HG03354 (cell line): ENCODE measurements around the gene GSTA4.
"Not testable (repeated sequence)": the region's sequence is repeated elsewhere in the genome, so short reads cannot be mapped to it uniquely, and the experiment has no call there.

Experiments used
- ATAC-seq: cut with Tn5 transposase; IDR thresholded peaks from one replicate; pipeline ENCODE4 v1.9.1; 2021; ENCODE audit warnings: mild to moderate bottlenecking; ENCODE audit not compliant: unreplicated experiment, poor library complexity, severe bottlenecking

GSTA4 gene

DNA sequence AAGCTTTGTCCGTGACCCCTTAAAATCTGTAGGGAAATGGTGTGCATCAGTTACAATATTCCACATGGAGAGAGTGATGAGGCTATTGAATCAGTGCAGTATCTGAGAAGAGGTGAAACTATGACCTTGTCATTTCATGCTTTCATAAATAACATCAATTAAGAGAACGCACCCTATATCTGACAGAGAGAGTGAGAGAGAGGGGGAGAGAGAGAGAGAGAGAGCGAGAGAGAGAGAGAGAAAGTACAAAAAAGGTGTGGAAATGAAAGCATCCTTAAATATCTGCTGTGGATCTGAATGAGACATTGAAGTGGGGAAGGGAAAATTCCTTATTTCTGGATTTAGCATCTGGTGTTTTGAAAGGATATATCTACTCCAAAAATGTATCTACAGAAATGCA lies 12.4 kb downstream of the GSTA4 start:
- no peak for ATAC-seq

DNA sequence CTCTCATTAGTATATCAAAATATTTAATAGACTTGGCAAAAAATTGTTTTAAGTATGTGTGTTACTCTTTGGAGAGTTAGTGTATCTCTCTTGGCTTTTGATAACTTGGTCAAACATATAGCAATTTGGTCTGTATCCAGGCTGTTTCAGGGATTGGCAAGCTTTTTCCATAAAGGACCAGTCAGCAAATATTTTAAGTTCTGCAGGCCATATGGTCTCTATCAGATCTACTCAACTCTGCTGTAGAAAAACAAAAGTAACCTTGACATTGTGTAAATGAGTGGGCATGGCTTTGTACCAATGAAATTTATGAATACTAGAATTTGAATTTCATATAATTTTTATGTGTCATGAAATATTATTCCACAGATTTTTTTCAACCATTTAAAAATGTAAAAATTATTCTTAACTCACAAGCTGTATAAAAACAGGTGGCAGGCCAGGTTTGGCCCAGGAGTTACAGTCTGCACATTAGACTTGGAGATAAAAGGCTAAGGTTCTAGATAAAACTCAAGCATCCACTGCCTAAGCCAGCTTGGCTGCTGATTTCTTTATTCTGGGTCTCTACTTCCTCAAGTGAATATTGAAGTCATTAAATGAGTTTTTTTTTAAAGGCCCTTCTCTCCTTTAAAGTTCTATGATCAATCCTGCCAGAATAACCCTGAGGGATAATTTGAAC lies 13.7 kb downstream of the GSTA4 start:
- ATAC-seq: no peak

DNA sequence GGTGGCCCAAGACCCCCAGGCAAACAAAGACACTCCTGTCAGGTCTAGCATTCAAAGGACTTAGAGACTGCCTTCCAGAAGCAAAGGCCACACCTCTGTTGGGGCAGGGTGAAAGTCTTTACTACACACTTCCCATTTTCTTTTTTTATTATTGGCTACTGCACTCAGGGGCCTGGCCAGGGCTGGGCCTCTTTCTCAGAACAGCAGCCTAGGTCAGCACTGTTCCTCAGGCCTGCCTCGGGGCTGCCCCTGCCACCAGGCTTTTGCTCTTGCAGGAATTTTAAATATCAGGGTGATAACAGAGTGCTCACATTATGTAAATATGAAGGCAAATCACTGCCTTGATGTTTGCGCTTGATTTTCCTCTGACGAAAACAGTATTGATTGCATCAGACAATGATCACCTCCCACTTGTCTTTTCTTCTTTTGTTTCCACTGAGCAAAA lies 18.5 kb downstream of the GSTA4 start:
- ATAC-seq: peak; percentile 75

DNA sequence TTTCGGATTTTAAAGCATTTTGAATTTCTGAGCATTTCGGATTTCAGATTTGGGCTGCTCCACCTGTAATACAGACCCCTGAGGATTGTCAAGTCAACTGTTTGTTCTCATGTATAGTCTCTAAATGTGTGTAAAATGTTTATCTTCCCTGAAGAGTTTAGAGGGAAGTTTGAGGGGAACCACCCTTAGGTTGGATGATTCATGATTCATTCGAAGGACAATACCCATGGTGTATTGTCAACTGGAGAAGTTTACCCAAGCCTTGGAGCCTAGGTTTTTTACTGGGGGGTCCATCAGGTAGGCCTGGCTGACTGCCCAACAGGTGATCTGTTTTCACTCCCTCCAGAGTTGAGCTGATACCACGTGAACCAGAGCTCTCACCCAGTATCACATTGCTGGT lies 18.9 kb downstream of the GSTA4 start:
- no peak for ATAC-seq

DNA sequence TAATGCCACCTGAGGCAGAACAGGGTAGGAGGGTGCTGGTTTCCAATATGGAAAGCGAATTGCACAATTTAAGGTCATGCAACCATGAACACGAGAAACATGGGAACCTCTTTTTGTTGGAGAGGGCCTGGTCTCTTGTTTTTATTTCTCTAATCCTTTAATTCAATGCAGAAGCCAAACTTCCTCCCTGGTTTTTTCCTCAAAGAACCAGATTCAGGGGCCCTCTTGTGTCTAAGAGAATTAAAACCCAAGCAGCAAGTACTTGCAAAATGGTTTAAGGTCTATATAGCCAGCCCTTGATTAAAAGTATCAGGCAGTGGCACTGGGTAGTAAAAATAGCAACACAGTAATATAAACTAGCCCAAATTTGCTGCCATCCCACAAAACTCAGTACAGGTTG lies 19.5 kb downstream of the GSTA4 start:
- no peak for ATAC-seq

DNA sequence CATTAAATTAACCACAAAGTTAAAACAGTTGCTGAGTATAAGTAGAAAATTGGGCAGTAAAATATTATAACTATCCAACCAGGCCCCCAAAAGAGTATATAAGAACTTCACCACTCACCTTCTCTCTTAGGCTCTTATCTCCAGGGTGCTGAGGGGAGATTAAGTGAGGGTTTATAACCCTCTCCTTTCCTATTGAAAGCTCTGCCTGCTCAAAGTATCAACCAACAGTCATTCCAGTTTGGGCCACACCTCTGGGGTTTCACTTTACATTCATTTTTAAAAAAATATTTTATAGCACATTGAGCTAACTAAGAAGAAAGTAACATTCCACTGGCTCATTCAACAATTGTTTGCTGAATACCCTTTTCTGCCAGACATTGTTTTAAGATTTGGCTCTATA lies 22.1 kb downstream of the GSTA4 start:
- ATAC-seq: no peak

DNA sequence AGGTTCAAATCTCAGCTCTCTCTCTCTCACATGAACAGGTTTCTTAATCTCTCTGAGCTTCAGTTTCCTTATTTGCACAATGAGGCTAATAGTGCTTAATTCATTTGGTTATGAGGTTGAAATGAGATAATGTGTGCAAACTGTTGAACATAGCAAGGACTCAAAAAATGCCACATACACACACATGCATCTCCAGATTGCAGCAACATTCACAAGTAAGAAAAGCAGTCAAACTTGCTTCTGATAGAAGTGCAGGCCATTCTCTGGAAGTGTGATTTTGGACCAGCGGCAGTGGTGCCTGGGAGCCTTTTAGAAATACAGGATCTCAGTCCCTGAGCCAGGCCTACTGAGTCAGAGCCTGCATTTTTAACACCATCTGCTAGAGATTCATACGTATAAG lies 25.7 kb downstream of the GSTA4 start:
- no peak for ATAC-seq

DNA sequence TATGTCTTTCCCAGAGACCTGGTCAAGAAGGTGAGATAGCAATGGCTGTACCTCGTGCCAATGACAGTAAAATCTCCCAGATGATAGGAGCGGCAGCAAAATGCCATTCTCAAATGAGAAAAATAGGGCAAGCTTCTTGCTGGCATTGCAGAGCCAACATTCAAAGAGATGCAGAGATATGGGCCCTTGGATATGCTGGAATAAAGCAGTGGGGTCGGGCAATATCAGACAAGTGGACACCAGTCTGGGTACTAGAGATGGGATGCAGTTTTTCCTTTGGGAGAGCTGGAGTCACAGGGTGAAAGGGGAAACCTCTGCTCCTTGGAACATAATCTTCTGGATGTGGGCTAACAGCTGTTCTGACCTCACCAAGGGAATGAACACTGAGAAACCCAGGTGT lies 29.0 kb downstream of the GSTA4 start:
- ATAC-seq: no peak

DNA sequence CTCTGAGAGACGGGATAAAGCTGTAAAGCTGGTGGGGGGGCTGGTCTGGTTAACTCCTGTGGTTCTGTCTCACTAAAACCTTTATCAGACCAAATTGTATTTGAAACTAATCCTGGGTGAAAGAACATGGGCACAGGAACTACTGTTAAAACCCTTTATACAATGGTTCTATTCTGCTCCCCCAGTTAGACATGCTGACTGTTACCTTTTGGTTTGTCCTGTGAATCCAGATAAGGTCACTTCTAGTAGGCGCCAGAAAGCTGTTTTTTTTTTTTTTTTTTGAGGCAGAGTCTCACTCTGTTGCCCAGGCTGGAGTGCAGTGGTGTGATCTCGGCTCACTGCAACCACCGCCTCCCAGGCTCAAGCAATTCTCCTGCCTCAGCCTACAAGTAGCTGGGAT lies 29.7 kb downstream of the GSTA4 start:
- no peak for ATAC-seq

DNA sequence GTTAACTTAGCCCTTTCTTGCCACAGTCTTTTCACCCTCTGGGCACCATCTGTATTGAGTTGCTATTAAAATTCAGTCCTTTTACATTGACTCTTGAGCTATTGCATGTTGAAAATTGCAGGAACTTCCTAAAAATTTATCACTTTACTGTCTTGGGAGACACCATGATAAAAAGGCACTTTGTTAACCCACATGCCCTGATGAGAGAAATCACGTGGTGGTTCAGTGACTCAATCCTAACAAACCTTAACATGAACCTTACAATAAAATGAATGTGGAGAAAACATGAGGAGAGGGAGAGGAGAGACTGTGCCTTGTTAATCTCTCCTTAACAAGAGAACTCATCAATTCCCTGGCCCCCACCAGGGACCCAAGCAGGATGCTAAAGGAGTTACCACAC lies 30.8 kb downstream of the GSTA4 start:
- ATAC-seq: no peak

DNA sequence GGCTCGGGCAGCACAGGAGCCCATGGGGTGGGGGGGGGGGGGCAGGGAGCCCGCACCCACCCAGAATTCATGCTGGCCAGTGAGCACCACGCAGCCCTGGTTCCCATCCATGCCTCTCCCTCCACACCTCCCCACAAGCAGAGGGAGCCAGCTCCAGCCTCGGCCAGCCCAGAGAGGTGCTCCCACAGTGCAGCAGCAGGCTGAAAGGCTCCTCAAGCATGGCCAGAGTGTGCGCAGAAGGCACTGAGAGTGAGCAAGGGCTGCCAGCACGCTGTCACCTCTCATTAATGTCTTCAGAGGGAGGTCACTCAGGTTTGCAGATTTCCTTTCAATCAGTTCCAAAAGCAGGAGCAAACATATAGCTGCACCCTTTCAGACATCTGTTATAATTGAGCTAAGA lies 32.4 kb downstream of the GSTA4 start:
- no peak for ATAC-seq

DNA sequence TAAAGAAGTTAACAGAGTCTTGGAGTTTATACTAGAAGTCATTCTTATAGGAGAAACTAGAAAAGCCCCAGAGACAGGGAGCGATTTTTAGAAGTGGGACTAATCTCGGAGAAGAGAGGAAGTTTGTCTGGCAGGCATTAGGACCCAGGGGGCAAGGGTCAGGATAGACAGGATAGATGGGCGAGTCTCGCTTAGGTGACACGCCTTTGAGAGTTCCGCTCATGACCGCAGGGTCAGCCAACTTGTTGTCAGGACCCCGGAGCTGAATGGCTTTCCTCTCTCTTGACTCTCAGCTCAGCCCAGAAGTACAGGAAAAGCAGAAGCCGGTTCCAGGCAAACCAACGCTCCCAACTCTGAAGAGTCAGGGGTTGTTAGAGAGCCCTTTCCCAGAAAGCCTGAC lies 34.1 kb downstream of the GSTA4 start:
- not testable (repeated sequence) for ATAC-seq

DNA sequence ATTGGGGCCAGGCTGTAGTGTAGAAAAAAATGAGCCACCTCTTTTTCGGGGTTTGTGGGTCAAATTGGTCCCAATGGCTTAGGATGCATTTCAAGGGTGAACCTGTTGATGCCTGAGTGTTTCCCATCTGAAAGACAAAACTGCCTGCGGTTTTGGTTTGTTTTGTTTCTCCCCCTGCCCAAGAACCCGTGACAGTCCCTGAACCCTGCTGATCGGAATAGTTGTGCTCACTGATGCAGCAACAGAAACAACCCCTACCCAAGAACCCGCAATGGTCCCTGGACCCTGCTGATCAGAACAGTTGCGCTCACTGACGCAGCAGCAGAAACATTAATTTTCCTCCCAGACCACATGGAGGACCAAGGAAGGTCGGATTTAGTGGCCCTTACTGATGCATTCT lies 34.9 kb downstream of the GSTA4 start:
- not testable (repeated sequence) for ATAC-seq

DNA sequence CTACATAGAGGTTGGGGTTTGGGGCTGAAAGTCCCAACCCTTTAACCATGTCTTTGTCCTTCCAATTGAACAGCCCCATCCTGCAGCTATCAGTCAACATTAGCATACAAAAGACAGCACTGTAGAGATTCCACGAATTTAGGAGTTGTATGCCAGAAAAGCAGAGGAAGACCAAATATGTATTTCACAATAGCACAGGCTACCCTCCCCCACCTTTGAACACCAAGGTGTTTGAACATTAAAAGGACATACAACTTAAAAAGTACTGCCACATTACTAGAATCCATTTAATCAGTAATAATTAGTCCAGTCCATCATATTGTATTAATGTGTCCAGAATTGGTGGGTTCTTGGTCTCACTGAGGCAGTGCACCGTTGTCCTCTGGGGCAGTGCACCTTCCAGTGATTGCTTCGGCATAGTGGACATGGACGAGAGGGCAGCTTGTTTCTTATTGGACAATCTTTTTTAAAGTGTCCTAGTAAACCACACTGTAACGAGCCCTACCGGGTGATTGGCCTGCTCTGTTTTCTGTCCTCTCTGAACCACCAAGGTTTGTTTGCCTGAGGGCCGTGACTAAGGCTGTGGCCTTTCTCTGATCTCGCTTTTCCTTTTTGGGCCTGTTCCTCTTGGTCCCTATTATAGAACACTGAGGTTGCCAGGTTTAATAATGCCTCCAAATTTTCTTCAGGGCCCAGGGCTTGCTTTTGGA lies 36.4 kb downstream of the GSTA4 start:
- ATAC-seq: no peak

DNA sequence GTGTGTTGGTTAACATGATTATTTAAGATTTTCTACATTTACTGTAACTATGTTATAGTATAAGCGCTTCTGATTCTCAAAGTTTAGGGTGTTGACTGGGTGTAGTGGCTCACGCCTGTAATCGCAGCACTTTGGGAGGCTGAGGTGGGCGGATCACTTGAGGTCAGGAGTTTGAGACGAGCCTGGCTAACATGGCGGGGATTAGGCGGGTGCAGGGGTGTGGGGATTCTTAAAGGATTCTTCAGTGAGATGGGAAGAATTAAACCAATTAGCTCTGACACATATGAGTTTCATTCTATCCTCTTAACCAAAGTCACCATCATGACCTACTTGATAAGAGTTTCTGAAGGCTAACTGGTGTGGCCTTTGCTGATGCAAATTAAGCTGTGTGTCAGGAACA lies 39.2 kb downstream of the GSTA4 start:
- ATAC-seq: no peak

DNA sequence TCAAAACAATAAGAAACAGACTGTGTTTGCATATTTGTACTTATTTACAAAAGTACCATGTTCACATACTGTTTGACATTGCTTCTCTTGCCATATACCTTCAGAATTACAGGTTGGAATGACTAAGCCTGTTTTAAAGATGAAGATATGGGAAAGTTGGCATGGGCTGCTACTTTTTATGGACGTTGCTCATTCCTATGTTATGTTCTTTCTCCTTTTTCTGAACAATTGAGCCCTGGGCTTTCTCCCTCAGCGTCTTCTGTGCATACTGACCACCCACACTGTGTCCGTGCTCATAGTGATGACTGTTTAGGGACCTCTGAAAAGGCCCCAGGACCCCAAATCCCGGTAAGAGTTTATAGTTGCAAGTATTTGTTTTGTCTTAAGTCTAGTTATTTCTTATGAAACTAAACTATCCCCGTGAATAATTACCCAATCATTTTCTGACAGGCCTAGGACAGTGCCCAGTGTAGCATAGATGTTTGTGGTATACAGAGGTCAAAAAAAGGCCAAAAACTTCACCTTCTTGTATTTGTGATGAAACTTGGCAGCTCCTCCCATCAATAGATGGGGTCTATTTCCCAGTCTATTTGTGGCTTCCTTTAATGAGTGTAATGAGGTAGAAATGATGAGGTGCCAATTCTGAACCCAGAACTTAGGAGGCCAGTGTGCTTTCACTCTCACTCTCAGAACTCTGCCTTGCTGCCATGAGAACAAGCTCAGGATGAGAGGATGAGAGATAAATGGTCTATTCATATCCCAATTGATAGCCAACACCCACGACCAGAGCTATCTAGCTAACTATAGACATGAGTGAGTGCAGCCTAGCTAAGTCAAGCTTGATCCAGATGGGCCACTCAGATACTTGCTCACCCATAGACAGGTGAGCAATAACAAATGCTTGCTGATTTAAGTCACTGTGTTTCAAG lies 40.9 kb downstream of the GSTA4 start:
- ATAC-seq: no peak

DNA sequence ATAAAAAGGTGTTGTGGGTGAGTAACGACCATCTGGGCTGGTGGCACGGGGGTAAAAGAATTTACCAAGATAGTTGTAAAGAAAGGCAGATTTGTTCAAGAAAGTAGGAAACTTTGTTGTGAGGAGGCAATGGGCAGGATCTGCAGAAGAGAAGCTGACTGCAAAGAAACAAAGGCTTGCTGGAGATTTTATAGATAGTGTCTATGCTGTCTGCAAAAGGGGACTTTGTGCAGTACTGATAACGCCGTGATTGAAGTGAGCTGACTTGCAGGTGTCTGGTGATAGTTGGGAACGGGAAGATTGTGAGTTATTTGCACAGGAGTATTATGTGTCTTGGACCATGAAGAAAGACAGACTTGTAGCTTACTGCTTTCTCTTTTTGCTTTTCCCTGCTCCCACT lies 48.8 kb downstream of the GSTA4 start:
- no peak for ATAC-seq

DNA sequence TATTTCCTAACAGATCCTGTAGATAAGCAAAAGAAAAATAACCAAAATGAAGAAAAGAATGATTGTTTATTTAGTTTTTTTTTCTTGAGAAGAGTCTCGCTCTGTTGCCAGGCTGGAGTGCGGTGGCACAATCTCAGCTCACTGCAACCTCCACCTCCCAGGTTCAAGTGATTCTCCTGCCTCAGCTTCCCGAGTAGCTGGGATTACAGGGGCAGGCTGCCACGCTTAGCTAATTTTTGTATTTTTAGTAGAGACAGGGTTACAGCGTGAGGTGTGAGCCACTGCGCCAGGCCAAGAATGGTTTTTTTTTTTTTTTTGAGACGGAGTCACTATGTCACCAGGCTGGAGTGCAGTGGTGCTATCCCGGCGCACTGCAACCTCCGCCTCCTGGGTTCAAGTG lies 52.3 kb downstream of the GSTA4 start:
- ATAC-seq: not testable (repeated sequence)

DNA sequence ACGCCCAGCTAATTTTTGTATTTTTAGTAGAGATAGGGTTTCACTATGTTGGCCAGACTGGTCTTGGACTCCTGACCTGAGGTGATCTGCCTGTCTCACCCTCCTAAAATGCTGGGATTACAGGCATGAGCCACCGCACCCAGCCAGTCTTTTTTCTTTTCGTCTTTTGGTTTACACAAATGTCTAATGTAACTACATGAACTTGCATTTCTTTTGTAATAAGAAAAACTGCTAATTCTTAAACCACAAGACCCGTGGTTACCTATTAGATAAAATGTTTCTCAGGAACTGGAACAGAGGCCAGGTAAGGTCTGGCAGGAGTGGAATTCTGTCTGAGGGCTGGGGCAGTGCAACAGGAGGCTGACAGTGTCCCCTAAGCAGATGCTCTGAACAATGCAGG lies 52.9 kb downstream of the GSTA4 start:
- no peak for ATAC-seq

DNA sequence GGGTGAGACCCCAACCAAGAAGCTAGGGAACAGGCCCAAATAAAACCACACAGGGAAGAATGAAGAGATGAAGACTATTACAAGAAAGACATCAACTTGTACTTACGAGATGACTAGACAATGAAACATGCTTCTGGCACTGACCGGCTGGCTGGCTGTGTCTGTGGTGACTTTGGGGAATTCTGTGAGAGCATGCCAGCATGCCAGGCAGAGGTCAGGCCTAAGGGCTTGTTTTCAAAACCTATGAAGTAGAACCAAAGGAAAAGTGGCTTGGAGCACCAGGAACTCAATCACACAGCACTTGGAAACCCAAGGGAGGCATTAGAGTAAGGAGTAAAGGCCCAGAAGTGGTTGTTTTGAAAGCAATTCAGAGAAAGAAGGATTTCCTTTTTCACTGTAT lies 57.2 kb downstream of the GSTA4 start:
- no peak for ATAC-seq

DNA sequence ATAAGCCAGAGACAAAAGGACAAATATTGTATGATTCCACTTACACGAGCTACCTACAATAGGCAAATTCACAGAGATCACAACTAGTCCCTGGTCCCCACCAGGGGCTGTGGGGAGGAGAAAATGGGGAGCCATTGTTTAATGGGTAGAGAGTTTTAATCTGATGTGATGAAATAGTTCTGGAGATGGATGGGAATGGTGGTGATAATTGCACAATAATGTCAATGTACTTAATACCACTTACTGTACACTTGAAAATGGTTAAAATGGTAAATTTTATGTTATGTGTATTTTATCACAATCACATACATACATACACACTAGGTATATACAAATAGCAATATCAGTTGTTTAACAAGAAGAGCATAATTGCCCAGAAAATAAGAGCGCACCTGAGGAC lies 61.3 kb downstream of the GSTA4 start:
- ATAC-seq: no peak
